HTR-8/SVneo (cell line): ENCODE measurements around the gene RASL10A.

Source experiments
- DNase-seq: peaks from one replicate; pipeline ENCODE4 v3.0.0; 2011; ENCODE audit warnings: low spot score, mixed read lengths; ENCODE audit not compliant: insufficient read length
- FAIRE-seq: peaks from 2 replicates; lab custom pipeline; 2011; peaks lifted over from hg19 to GRCh38; lab: Jason Lieb, UNC

RASL10A gene

GRCh38 chr22:29339381-29340235, 24.1 kb upstream of the RASL10A start:
- DNase-seq (no peak), FAIRE-seq (no peak)

GRCh38 chr22:29338398-29338797, 22.9 kb upstream of the RASL10A start:
- DNase-seq (no peak), FAIRE-seq (no peak)

- FAIRE-seq: no peak
- DNase-seq: no peak
Observed at GRCh38 chr22:29337631-29338284, 22.3 kb upstream of the RASL10A start.

GRCh38 chr22:29336751-29337490, 21.4 kb upstream of the RASL10A start:
- FAIRE-seq (no peak), DNase-seq (no peak)

- no peak for FAIRE-seq
Observed at GRCh38 chr22:29335656-29336055, 20.2 kb upstream of the RASL10A start.

GRCh38 chr22:29334696-29335344, 19.3 kb upstream of the RASL10A start:
- no peak for DNase-seq
- FAIRE-seq: no peak

More at GRCh38 chr22:29335656-29336055, 20.2 kb upstream of the RASL10A start:
- no peak for DNase-seq

- DNase-seq: no peak
- FAIRE-seq: no peak
Observed at GRCh38 chr22:29334148-29334547, 18.7 kb upstream of the RASL10A start.

GRCh38 chr22:29332886-29333496, 17.5 kb upstream of the RASL10A start:
- DNase-seq (no peak), FAIRE-seq (no peak)

- no peak for DNase-seq
- FAIRE-seq: no peak
Observed at GRCh38 chr22:29331658-29332300, 16.3 kb upstream of the RASL10A start.

GRCh38 chr22:29331213-29331612, 15.7 kb upstream of the RASL10A start:
- FAIRE-seq (no peak), DNase-seq (no peak)

GRCh38 chr22:29330753-29331152, 15.3 kb upstream of the RASL10A start:
- FAIRE-seq (no peak), DNase-seq (no peak)

- FAIRE-seq (no peak), DNase-seq (no peak)
Observed at GRCh38 chr22:29330291-29330690, 14.8 kb upstream of the RASL10A start.

- FAIRE-seq (no peak), DNase-seq (no peak)
Observed at GRCh38 chr22:29329581-29329980, 14.1 kb upstream of the RASL10A start.

- DNase-seq (no peak), FAIRE-seq (no peak)
Observed at GRCh38 chr22:29328566-29329500, 13.3 kb upstream of the RASL10A start.

- no peak for DNase-seq
Observed at GRCh38 chr22:29328055-29328454, 12.6 kb upstream of the RASL10A start.

GRCh38 chr22:29327089-29327764, 11.7 kb upstream of the RASL10A start:
- no peak for FAIRE-seq
- no peak for DNase-seq

More at GRCh38 chr22:29328055-29328454, 12.6 kb upstream of the RASL10A start:
- no peak for FAIRE-seq

GRCh38 chr22:29326481-29326880, 11.0 kb upstream of the RASL10A start:
- FAIRE-seq (no peak), DNase-seq (no peak)

GRCh38 chr22:29325785-29326315, 10.4 kb upstream of the RASL10A start:
- no peak for FAIRE-seq
- no peak for DNase-seq
